Kidney tubule cell (primary cell): Measurements from ENCODE around the gene ARMCX5.

Experiments used
- DNase-seq: peaks from one replicate; pipeline ENCODE4 v3.0.0-alpha.2; 2018; ENCODE audit warnings: low spot score

The ARMCX5 gene

GRCh38 chrX:102599084-102599950, at the start of gene ARMCX5:
Gene ARMCX5 (plus strand): TSS chrX:102599515. CDS start chrX:102602142, 2,627 bp downstream.
- DNase-seq, result peak; percentile 88

GRCh38 chrX:102558607-102559006, 40.7 kb upstream of the ARMCX5 start:
- DNase-seq, result no peak

- DNase-seq, result no peak
Measured at GRCh38 chrX:102560423-102561068, 38.8 kb upstream of the ARMCX5 start.

- DNase-seq, result no peak
Measured at GRCh38 chrX:102580891-102581290, 18.4 kb upstream of the ARMCX5 start.

GRCh38 chrX:102593367-102593766, 5.9 kb upstream of the ARMCX5 start:
- DNase-seq, result no peak

- peak; percentile 8 for DNase-seq
Measured at GRCh38 chrX:102599951-102600579, 750 bp downstream of the ARMCX5 start.

- DNase-seq, result no peak
Measured at GRCh38 chrX:102604327-102604726, 5.0 kb downstream of the ARMCX5 start.

GRCh38 chrX:102606115-102606514, 6.8 kb downstream of the ARMCX5 start:
- no peak for DNase-seq

GRCh38 chrX:102610905-102611304, 11.6 kb downstream of the ARMCX5 start:
- no peak for DNase-seq

GRCh38 chrX:102624105-102624504, 24.8 kb downstream of the ARMCX5 start:
- DNase-seq, result no peak

- DNase-seq, result no peak
Measured at GRCh38 chrX:102627640-102628039, 28.3 kb downstream of the ARMCX5 start.

GRCh38 chrX:102637561-102637960, 38.2 kb downstream of the ARMCX5 start:
- DNase-seq, result no peak

GRCh38 chrX:102650903-102651241, 51.6 kb downstream of the ARMCX5 start:
- DNase-seq, result no peak

GRCh38 chrX:102651242-102652011, 52.1 kb downstream of the ARMCX5 start, which contains the start of gene GPRASP1:
Gene GPRASP1 (plus strand): TSS chrX:102651483. CDS start chrX:102653914, 2,431 bp downstream.
- DNase-seq, result peak; percentile 1

GRCh38 chrX:102652031-102652688, 52.8 kb downstream of the ARMCX5 start:
- DNase-seq, result peak; percentile 28
